GM19463 (cell line): ENCODE measurements around the gene NEK9.
"Not testable (repeated sequence)": the region's sequence is repeated elsewhere in the genome, so short reads cannot be mapped to it uniquely, and the experiment has no call there.

Source experiments
- ATAC-seq: cut with Tn5 transposase; IDR thresholded peaks from one replicate; pipeline ENCODE4 v1.9.1; 2021; ENCODE audit warnings: mild to moderate bottlenecking, moderate library complexity; ENCODE audit not compliant: unreplicated experiment

Gene NEK9

GRCh38 chr14:75147423-75148071, 20.7 kb upstream of the NEK9 start:
- no peak for ATAC-seq

GRCh38 chr14:75144944-75145343, 18.1 kb upstream of the NEK9 start:
- ATAC-seq: no peak

- no peak for ATAC-seq
Observed at GRCh38 chr14:75143761-75144527, 17.1 kb upstream of the NEK9 start.

- no peak for ATAC-seq
Observed at GRCh38 chr14:75142494-75142893, 15.6 kb upstream of the NEK9 start.

GRCh38 chr14:75141967-75142366, 15.1 kb upstream of the NEK9 start:
- no peak for ATAC-seq

GRCh38 chr14:75141062-75141461, 14.2 kb upstream of the NEK9 start:
- no peak for ATAC-seq

GRCh38 chr14:75140620-75141019, 13.8 kb upstream of the NEK9 start:
- ATAC-seq: no peak

GRCh38 chr14:75139185-75139584, 12.3 kb upstream of the NEK9 start:
- no peak for ATAC-seq

GRCh38 chr14:75138492-75138891, 11.6 kb upstream of the NEK9 start:
- ATAC-seq: no peak

- no peak for ATAC-seq
Observed at GRCh38 chr14:75134644-75135043, 7.8 kb upstream of the NEK9 start.

- ATAC-seq: no peak
Observed at GRCh38 chr14:75133597-75133996, 6.7 kb upstream of the NEK9 start.

GRCh38 chr14:75132382-75133086, 5.7 kb upstream of the NEK9 start:
- ATAC-seq: no peak

GRCh38 chr14:75128596-75128990, 1.7 kb upstream of the NEK9 start:
- ATAC-seq: no peak

- no peak for ATAC-seq
Observed at GRCh38 chr14:75127903-75128595, 1.2 kb upstream of the NEK9 start.

GRCh38 chr14:75127474-75127820, 599 bp upstream of the NEK9 start:
- not testable (repeated sequence) for ATAC-seq

GRCh38 chr14:75126121-75126544, 715 bp downstream of the NEK9 start:
- no peak for ATAC-seq

GRCh38 chr14:75125617-75126016, 1.2 kb downstream of the NEK9 start:
- ATAC-seq: no peak

GRCh38 chr14:75123991-75124390, 2.9 kb downstream of the NEK9 start:
- ATAC-seq: no peak

GRCh38 chr14:75121552-75121951, 5.3 kb downstream of the NEK9 start:
- no peak for ATAC-seq

- no peak for ATAC-seq
Observed at GRCh38 chr14:75120541-75121291, 6.1 kb downstream of the NEK9 start.

- ATAC-seq: no peak
Observed at GRCh38 chr14:75119056-75119455, 7.8 kb downstream of the NEK9 start.
